K562 (cell line): ENCODE results near the gene GCDH. TPM values are rescaled to one million over a fixed set of nuclear protein-coding genes. Genes with fewer than 3 reads are reported as not detected.

Experiments used
- CTBP1 ChIP-seq: fragments of 450-650 bp; IDR thresholded peaks from 2 replicates; pipeline ENCODE4 v1.6.1; 2016; ENCODE audit warnings: borderline replicate concordance
- ETS1 ChIP-seq: conservative IDR thresholded peaks from 2 replicates; pipeline ENCODE4 v1.6.1; 2011; ENCODE audit warnings: low read depth, mild to moderate bottlenecking, low read length; ENCODE audit not compliant: control insufficient read depth
- HDAC1 ChIP-seq, 2 experiments: fragments of 450-650 bp; IDR thresholded peaks; 2 replicates each; pipeline ENCODE4 v1.6.1; 2016 to 2017; ENCODE audit warnings: inconsistent platforms in 1 of 2, mild to moderate bottlenecking in 1 of 2, moderate library complexity in 1 of 2
- HNRNPK ChIP-seq: fragments of 200-400 bp; formaldehyde crosslinking; IDR thresholded peaks from one replicate; pipeline ENCODE4 v1.6.1; 2018; ENCODE audit warnings: mild to moderate bottlenecking, low read depth, low read length; ENCODE audit not compliant: poor library complexity, severe bottlenecking
- HSF4 ChIP-seq: fragments of 250-450 bp; sonication (Bioruptor Pico); IDR thresholded peaks from 2 replicates; pipeline ENCODE4 v2.1.2; 2022; ENCODE audit warnings: mild to moderate bottlenecking, moderate library complexity, borderline replicate concordance
- JUNB ChIP-seq: fragments of 450-650 bp; formaldehyde crosslinking; conservative IDR thresholded peaks from 2 replicates; pipeline ENCODE4 v1.4.0; 2020; ENCODE audit warnings: mild to moderate bottlenecking
- NCOA2 ChIP-seq, 2 experiments: fragments of 450-650 bp; IDR thresholded peaks; 2 replicates each; pipeline ENCODE4 v1.6.1; 2018; ENCODE audit warnings: mild to moderate bottlenecking in 2 of 2, moderate library complexity in 1 of 2; ENCODE audit not compliant: partially characterized antibody in 2 of 2
- SIRT6 ChIP-seq: IDR thresholded peaks from one replicate; pipeline ENCODE4 v1.6.1; 2012; ENCODE audit warnings: low read depth, mild to moderate bottlenecking, control low read depth, inconsistent platforms, low read length, moderate library complexity
- SMAD3 ChIP-seq: fragments of 450-650 bp; formaldehyde crosslinking; conservative IDR thresholded peaks from 2 replicates; pipeline ENCODE4 v1.4.0; 2020; ENCODE audit warnings: mild to moderate bottlenecking
- SRF ChIP-seq, 2 experiments: fragments of 250-450, 450-650 bp in 1 of 2; sonication (Bioruptor Pico) in 1 of 2; sonication (generic) in 1 of 2; formaldehyde crosslinking; IDR thresholded peaks; 2 replicates each; pipeline versions ENCODE4 v1.5.0 to v1.5.1; 2020 to 2022; ENCODE audit warnings: mild to moderate bottlenecking in 1 of 2, missing genetic modification reagents in 1 of 2
- ZNF146 ChIP-seq: IDR thresholded peaks from one replicate; pipeline ENCODE4 v1.6.1; 2018; ENCODE audit warnings: missing compliant biosample characterization; ENCODE audit not compliant: unreplicated experiment
- ZNF282 ChIP-seq: sonication (generic); formaldehyde crosslinking; IDR thresholded peaks from 2 replicates; pipeline ENCODE4 v1.8.1; 2023; ENCODE audit warnings: missing genetic modification reagents
- ZNF316 ChIP-seq: fragments of 450-650 bp; IDR thresholded peaks from 2 replicates; pipeline ENCODE4 v1.6.1; 2016
- ZNF507 ChIP-seq: conservative IDR thresholded peaks from 2 replicates; pipeline ENCODE4 v1.6.1; 2017; ENCODE audit warnings: missing genetic modification characterization, missing compliant biosample characterization
- polyA plus RNA-seq, 8 experiments: library from polyadenylated mRNA; depleted of rRNA in 4 of 8; stranded (reverse) in 5 of 8; unstranded in 3 of 8; fragments of >200 nt; fragmentation: Nextera tagmentation in 2 of 8; fragmentation: Illumina TruSeq in 1 of 8; extraction: Ambion mirVana in 2 of 8; extraction: Trizol in 1 of 8; gene quantifications; 2 replicates each; pipeline versions ENCODE4 v1.2.1 to v1.2.3, GENCODE V29; 2011 to 2014; ENCODE audit warnings: inconsistent platforms in 1 of 8, missing spikeins in 1 of 8
- total RNA-seq, 7 experiments: library from RNA; depleted of rRNA in 6 of 7; stranded (reverse); fragments of >200 nt in 6 of 7; fragmentation: Illumina TruSeq in 2 of 7; extraction: Trizol in 2 of 7; gene quantifications; 2 replicates each; pipeline versions ENCODE4 v1.2.1 to v1.2.3, GENCODE V29; 2011 to 2021; ENCODE audit warnings: low replicate concordance in 1 of 7
- TF ChIP-seq, protein P1 (sequence below): fragments of 450-650 bp; IDR thresholded peaks from 2 replicates; pipeline ENCODE4 v1.6.1; 2016; ENCODE audit warnings: mild to moderate bottlenecking, moderate library complexity

GCDH gene
- total and polyA plus RNA-seq, 9 of the 15 experiments (the other 6 are each of a cell fraction or from before 2014, with no cell fraction given) = 2.9 to 50.8 (median 19.1) TPM

DNA sequence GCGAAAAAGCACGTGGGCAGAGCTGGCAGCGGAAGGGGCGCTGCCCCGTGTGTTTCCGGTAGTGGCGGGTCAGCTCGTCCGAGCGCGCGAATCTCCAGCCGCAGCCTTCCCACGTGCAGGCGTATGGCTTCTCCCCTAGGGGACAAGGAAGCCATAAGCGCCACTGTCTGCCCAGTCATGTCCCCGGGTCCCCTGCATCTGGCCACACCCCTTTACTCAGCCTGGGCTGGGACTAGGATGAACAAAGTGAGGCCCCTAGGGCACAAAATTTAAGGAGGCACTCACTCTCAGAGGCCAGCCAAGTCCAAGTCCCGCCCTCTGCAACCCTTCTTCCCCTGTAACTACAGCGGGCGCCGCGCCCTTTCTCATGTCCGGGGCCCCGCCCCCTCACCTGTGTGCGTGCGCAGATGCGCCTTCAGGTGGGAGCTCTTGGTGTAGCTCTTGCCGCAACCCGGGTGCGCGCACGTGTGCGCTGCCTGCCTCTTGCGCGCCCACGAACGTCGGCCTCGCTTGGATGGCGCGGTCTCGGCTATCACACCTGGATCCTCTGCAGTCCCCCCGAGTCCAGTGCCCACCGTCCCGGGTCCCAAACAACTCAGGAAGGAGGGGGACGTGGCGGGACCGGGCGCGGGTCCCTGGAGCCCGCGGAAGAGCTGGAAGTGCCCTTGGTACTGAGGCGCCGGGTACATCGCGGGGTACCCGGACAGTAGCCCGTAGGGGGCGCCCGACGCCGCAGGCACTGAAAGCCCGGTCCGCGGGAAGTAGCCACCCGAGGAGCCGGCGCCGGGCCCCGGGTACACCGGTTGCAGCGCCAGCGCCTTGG lies 5.8 kb upstream of the GCDH start (continued):
- TF ChIP-seq, protein P1, sequence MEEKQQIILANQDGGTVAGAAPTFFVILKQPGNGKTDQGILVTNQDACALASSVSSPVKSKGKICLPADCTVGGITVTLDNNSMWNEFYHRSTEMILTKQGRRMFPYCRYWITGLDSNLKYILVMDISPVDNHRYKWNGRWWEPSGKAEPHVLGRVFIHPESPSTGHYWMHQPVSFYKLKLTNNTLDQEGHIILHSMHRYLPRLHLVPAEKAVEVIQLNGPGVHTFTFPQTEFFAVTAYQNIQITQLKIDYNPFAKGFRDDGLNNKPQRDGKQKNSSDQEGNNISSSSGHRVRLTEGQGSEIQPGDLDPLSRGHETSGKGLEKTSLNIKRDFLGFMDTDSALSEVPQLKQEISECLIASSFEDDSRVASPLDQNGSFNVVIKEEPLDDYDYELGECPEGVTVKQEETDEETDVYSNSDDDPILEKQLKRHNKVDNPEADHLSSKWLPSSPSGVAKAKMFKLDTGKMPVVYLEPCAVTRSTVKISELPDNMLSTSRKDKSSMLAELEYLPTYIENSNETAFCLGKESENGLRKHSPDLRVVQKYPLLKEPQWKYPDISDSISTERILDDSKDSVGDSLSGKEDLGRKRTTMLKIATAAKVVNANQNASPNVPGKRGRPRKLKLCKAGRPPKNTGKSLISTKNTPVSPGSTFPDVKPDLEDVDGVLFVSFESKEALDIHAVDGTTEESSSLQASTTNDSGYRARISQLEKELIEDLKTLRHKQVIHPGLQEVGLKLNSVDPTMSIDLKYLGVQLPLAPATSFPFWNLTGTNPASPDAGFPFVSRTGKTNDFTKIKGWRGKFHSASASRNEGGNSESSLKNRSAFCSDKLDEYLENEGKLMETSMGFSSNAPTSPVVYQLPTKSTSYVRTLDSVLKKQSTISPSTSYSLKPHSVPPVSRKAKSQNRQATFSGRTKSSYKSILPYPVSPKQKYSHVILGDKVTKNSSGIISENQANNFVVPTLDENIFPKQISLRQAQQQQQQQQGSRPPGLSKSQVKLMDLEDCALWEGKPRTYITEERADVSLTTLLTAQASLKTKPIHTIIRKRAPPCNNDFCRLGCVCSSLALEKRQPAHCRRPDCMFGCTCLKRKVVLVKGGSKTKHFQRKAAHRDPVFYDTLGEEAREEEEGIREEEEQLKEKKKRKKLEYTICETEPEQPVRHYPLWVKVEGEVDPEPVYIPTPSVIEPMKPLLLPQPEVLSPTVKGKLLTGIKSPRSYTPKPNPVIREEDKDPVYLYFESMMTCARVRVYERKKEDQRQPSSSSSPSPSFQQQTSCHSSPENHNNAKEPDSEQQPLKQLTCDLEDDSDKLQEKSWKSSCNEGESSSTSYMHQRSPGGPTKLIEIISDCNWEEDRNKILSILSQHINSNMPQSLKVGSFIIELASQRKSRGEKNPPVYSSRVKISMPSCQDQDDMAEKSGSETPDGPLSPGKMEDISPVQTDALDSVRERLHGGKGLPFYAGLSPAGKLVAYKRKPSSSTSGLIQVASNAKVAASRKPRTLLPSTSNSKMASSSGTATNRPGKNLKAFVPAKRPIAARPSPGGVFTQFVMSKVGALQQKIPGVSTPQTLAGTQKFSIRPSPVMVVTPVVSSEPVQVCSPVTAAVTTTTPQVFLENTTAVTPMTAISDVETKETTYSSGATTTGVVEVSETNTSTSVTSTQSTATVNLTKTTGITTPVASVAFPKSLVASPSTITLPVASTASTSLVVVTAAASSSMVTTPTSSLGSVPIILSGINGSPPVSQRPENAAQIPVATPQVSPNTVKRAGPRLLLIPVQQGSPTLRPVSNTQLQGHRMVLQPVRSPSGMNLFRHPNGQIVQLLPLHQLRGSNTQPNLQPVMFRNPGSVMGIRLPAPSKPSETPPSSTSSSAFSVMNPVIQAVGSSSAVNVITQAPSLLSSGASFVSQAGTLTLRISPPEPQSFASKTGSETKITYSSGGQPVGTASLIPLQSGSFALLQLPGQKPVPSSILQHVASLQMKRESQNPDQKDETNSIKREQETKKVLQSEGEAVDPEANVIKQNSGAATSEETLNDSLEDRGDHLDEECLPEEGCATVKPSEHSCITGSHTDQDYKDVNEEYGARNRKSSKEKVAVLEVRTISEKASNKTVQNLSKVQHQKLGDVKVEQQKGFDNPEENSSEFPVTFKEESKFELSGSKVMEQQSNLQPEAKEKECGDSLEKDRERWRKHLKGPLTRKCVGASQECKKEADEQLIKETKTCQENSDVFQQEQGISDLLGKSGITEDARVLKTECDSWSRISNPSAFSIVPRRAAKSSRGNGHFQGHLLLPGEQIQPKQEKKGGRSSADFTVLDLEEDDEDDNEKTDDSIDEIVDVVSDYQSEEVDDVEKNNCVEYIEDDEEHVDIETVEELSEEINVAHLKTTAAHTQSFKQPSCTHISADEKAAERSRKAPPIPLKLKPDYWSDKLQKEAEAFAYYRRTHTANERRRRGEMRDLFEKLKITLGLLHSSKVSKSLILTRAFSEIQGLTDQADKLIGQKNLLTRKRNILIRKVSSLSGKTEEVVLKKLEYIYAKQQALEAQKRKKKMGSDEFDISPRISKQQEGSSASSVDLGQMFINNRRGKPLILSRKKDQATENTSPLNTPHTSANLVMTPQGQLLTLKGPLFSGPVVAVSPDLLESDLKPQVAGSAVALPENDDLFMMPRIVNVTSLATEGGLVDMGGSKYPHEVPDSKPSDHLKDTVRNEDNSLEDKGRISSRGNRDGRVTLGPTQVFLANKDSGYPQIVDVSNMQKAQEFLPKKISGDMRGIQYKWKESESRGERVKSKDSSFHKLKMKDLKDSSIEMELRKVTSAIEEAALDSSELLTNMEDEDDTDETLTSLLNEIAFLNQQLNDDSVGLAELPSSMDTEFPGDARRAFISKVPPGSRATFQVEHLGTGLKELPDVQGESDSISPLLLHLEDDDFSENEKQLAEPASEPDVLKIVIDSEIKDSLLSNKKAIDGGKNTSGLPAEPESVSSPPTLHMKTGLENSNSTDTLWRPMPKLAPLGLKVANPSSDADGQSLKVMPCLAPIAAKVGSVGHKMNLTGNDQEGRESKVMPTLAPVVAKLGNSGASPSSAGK = peak; percentile 96
- TF ChIP-seq HDAC1 (IDR thresholded peaks at IDR 0.05) (peak in 1 of 2 experiments; percentile 41; a peak in 1 of 4 replicates), SIRT6 (no peak), HSF4 (CRISPR knock-in tag) (0 out of 2 replicates have a peak, but pooled peaks have one; percentile 26), ZNF282 (peak; percentile 62; the same call in 1 of the 2 replicates), ZNF146 (CRISPR knock-in tag) (no peak), SRF (CRISPR knock-in tag; IDR thresholded peaks at IDR 0.05) (no peak), ETS1 (peak; percentile 68; the same call in 1 of the 2 replicates), CTBP1 (peak; percentile 99), HNRNPK (no peak), ZNF507 (tag) (no peak), SMAD3 (no peak; the same call in 1 of the 2 replicates), ZNF316 (peak; percentile 24; the same call in 1 of the 2 replicates), JUNB (CRISPR knock-in tag) (no peak), NCOA2 (IDR thresholded peaks at IDR 0.05; ENCODE audit: partially characterized antibody in 2 of 2) (no peak)
